ENCODE results near the gene MUC21. TPM values are rescaled to one million over a fixed set of nuclear protein-coding genes. Genes with fewer than 3 reads are reported as not detected.
"Not testable (repeated sequence)": the region's sequence is repeated elsewhere in the genome, so short reads cannot be mapped to it uniquely, and the experiment has no call there.

MUC21 gene
- total and polyA plus RNA-seq, 7 donors, result 0.01 to 0.07 (median 0.07) TPM; not detected in 4

GRCh38 chr6:31010393-31011060 is 27.0 kb downstream of the MUC21 start, which contains the start of gene MUC22:
Gene MUC22 (plus strand): TSS chr6:31010474. CDS start chr6:31010707, 233 bp downstream.
- Histone ChIP-seq H3K27ac (no peak within 1 kb of the TSS), H3K36me3 (ENCODE audit: insufficient read depth in 1 of 2, low read depth in 1 of 2) (no peaks in the 10 kb centered on the region), H3K4me1 (no peaks in the 10 kb centered on the region), H3K4me3 (no peak within 1 kb of the TSS), H3K9me3 (no peaks in the 10 kb centered on the region), H3K27me3 (ENCODE audit: insufficient read depth in 3 of 3, low read length in 2 of 3) (no peaks in the 10 kb centered on the region)
- DNase-seq, result no peak
- no peak for TF ChIP-seq CTCF (IDR thresholded peaks at IDR 0.05)
- intact Hi-C loops (cut with DNase I), result no loop called here
- no peak for ATAC-seq
- 75 to 89% (median 82%) methylated on average over 4 of the region's 4 CpGs for WGBS, 3 donors

GRCh38 chr6:31011153-31011552 is 27.6 kb downstream of the MUC21 start:
- Histone ChIP-seq H3K4me1 (no peaks in the 10 kb centered on the region), H3K9me3 (no peaks in the 10 kb centered on the region), H3K4me3 (no peak overlapping the region), H3K27me3 (ENCODE audit: insufficient read depth in 3 of 3, low read length in 2 of 3) (no peaks in the 10 kb centered on the region), H3K36me3 (ENCODE audit: insufficient read depth in 1 of 2, low read depth in 1 of 2) (no peaks in the 10 kb centered on the region), H3K27ac (no peak overlapping the region)
- WGBS, 3 donors, result 72 to 83% (median 74%) methylated on average over 6 of the region's 6 CpGs
- DNase-seq, result no peak
- no peak for ATAC-seq
- TF ChIP-seq CTCF (IDR thresholded peaks at IDR 0.05), result no peak
- intact Hi-C loops (cut with DNase I), result no loop called here

- no peaks in the 10 kb centered on the region for H3K4me1 ChIP-seq
- ATAC-seq, result no peak
Observed at GRCh38 chr6:31016659-31017299, 33.3 kb downstream of the MUC21 start.

GRCh38 chr6:31017436-31017835 is 33.9 kb downstream of the MUC21 start:
- ATAC-seq; H3K4me3 ChIP-seq; H3K4me1 ChIP-seq; DNase-seq; H3K27ac ChIP-seq; intact Hi-C loops (cut with DNase I); H3K9me3 ChIP-seq; H3K27me3 ChIP-seq (ENCODE audit: insufficient read depth in 3 of 3, low read length in 2 of 3); H3K36me3 ChIP-seq (ENCODE audit: insufficient read depth in 1 of 2, low read depth in 1 of 2): not testable (repeated sequence)
- WGBS, 3 donors, result 88 to 96% (median 95%) methylated on average over 3 of the region's 3 CpGs

More at GRCh38 chr6:31016659-31017299, 33.3 kb downstream of the MUC21 start:
- intact Hi-C loops (cut with DNase I), result no loop called here
- no peak overlapping the region for H3K27ac ChIP-seq
- no peaks in the 10 kb centered on the region for H3K36me3 ChIP-seq (ENCODE audit: insufficient read depth in 1 of 2, low read depth in 1 of 2)
- 86 to 92% (median 90%) methylated on average over 32 to 36 of the region's 36 CpGs for WGBS, 3 donors
- no peak overlapping the region for H3K4me3 ChIP-seq
- no peak for TF ChIP-seq CTCF (IDR thresholded peaks at IDR 0.05)
- no peaks in the 10 kb centered on the region for H3K27me3 ChIP-seq (ENCODE audit: insufficient read depth in 3 of 3, low read length in 2 of 3)
- no peak for DNase-seq
- no peaks in the 10 kb centered on the region for H3K9me3 ChIP-seq

- Histone ChIP-seq H3K36me3 (ENCODE audit: insufficient read depth in 1 of 2, low read depth in 1 of 2) (no peaks in the 10 kb centered on the region), H3K9me3 (peaks cover 4% of the 10 kb centered on the region), H3K4me1 (no peaks in the 10 kb centered on the region), H3K27ac (no peak overlapping the region), H3K27me3 (ENCODE audit: insufficient read depth in 3 of 3, low read length in 2 of 3) (no peaks in the 10 kb centered on the region), H3K4me3 (no peak overlapping the region)
- no peak for TF ChIP-seq CTCF (IDR thresholded peaks at IDR 0.05)
- WGBS, 3 donors, result 76 to 89% (median 87%) methylated on average over 2 of the region's 2 CpGs
- DNase-seq (no peak), ATAC-seq (no peak)
- intact Hi-C loops (cut with DNase I), result no loop called here
Observed at GRCh38 chr6:31020057-31020456, 36.5 kb downstream of the MUC21 start.

- intact Hi-C loops (cut with DNase I); H3K27me3 ChIP-seq (ENCODE audit: insufficient read depth in 3 of 3, low read length in 2 of 3); H3K36me3 ChIP-seq (ENCODE audit: insufficient read depth in 1 of 2, low read depth in 1 of 2); H3K27ac ChIP-seq; ATAC-seq; H3K4me3 ChIP-seq; H3K4me1 ChIP-seq; DNase-seq; H3K9me3 ChIP-seq: not testable (repeated sequence)
- 87 to 94% (median 93%) methylated on average over 21 to 36 of the region's 36 CpGs for WGBS, 3 donors
Observed at GRCh38 chr6:31020631-31021255, 37.2 kb downstream of the MUC21 start.

GRCh38 chr6:31021705-31022531 is 38.4 kb downstream of the MUC21 start:
- intact Hi-C loops (cut with DNase I); H3K9me3 ChIP-seq; H3K36me3 ChIP-seq (ENCODE audit: insufficient read depth in 1 of 2, low read depth in 1 of 2); ATAC-seq; H3K4me1 ChIP-seq; H3K27ac ChIP-seq; H3K27me3 ChIP-seq (ENCODE audit: insufficient read depth in 3 of 3, low read length in 2 of 3); H3K4me3 ChIP-seq; DNase-seq: not testable (repeated sequence)
- 69 to 79% (median 76%) methylated on average over 15 of the region's 15 CpGs for WGBS, 3 donors
